ENCODE data around the gene CDC25C. TPM values are rescaled to one million over a fixed set of nuclear protein-coding genes. Genes with fewer than 3 reads are reported as not detected.

Gene CDC25C
- polyA plus RNA-seq, 1 of the 3 experiments (the other 2 are of a cell fraction), result 5.2 TPM

DNA sequence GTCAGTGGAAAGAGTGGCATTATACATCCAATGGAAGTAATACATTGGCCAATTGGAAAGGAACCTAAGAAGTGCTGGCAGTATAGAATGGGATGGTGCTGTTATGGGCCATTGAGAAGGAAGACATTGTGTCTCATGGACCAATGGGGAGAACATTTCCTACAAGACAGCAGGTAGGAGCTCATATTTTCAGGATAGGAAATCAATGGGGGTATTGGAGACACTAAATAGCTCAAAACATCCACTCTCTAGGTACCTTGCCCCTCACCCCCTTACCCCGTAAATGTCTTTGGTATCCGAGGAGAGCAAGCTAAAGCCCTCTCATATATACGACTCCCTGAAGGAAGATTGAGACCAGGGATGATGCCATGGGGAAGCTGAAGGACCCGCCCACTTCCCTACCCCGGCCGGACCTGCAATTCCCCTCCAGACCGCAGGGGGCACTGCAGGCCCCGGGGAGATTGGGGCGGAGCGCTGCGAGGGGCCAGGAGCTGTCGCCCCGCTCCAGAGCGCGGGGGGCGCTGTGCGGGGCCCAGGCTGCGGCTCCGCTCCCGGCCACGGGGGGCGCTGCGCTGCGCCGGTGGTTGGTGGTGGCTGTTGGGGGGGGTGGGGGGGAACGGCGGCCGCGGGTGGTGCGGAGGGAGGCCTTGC, 20.6 kb upstream of the CDC25C start, which contains the start of gene KDM3B:
Gene KDM3B, plus strand, starts transcription at position 615 of the 651 bp plus-strand sequence. CDS start 111 bp downstream, outside the sequence.
- WGBS (ENCODE audit: low lambda C conversion rate), result 43% methylated on average over 4 of the region's 30 CpGs
- peak; percentile 68; the same call in 1 of the 2 replicates for TF ChIP-seq TAF1 (IDR thresholded peaks at IDR 0.05; ENCODE audit: borderline replicate concordance, low read depth, low read length)
- no peak; the same call in 1 of the 2 replicates for TF ChIP-seq TCF12 (IDR thresholded peaks at IDR 0.05)
- TF ChIP-seq, protein P1, sequence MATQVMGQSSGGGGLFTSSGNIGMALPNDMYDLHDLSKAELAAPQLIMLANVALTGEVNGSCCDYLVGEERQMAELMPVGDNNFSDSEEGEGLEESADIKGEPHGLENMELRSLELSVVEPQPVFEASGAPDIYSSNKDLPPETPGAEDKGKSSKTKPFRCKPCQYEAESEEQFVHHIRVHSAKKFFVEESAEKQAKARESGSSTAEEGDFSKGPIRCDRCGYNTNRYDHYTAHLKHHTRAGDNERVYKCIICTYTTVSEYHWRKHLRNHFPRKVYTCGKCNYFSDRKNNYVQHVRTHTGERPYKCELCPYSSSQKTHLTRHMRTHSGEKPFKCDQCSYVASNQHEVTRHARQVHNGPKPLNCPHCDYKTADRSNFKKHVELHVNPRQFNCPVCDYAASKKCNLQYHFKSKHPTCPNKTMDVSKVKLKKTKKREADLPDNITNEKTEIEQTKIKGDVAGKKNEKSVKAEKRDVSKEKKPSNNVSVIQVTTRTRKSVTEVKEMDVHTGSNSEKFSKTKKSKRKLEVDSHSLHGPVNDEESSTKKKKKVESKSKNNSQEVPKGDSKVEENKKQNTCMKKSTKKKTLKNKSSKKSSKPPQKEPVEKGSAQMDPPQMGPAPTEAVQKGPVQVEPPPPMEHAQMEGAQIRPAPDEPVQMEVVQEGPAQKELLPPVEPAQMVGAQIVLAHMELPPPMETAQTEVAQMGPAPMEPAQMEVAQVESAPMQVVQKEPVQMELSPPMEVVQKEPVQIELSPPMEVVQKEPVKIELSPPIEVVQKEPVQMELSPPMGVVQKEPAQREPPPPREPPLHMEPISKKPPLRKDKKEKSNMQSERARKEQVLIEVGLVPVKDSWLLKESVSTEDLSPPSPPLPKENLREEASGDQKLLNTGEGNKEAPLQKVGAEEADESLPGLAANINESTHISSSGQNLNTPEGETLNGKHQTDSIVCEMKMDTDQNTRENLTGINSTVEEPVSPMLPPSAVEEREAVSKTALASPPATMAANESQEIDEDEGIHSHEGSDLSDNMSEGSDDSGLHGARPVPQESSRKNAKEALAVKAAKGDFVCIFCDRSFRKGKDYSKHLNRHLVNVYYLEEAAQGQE (IDR thresholded peaks at IDR 0.05; ENCODE audit: low read depth, low read length), result peak; percentile 48; the same call in 1 of the 2 replicates
- peak; percentile 61; the same call in 1 of the 2 replicates for TF ChIP-seq RCOR1 (IDR thresholded peaks at IDR 0.05; ENCODE audit: low read length)
- peak; percentile 29 for TF ChIP-seq ELF1 (IDR thresholded peaks at IDR 0.05)
- 0 out of 2 replicates have a peak, but pooled peaks have one; percentile 1 for TF ChIP-seq FOXM1 (IDR thresholded peaks at IDR 0.05; ENCODE audit: low read depth)
- TF ChIP-seq, protein P2, sequence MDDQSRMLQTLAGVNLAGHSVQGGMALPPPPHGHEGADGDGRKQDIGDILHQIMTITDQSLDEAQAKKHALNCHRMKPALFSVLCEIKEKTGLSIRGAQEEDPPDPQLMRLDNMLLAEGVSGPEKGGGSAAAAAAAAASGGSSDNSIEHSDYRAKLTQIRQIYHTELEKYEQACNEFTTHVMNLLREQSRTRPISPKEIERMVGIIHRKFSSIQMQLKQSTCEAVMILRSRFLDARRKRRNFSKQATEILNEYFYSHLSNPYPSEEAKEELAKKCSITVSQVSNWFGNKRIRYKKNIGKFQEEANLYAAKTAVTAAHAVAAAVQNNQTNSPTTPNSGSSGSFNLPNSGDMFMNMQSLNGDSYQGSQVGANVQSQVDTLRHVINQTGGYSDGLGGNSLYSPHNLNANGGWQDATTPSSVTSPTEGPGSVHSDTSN (IDR thresholded peaks at IDR 0.05), result peak; percentile 20; the same call in 1 of the 2 replicates
- TF ChIP-seq SIN3A (IDR thresholded peaks at IDR 0.05; ENCODE audit: borderline replicate concordance, low read depth, low read length), result peak; percentile 83; the same call in 1 of the 2 replicates
- no peak for TF ChIP-seq FOXJ3 (CRISPR knock-in tag; IDR thresholded peaks at IDR 0.05)
- TF ChIP-seq FOSL2 (IDR thresholded peaks at IDR 0.05; ENCODE audit: borderline replicate concordance, low read depth), result no peak
- TF ChIP-seq, protein P3, sequence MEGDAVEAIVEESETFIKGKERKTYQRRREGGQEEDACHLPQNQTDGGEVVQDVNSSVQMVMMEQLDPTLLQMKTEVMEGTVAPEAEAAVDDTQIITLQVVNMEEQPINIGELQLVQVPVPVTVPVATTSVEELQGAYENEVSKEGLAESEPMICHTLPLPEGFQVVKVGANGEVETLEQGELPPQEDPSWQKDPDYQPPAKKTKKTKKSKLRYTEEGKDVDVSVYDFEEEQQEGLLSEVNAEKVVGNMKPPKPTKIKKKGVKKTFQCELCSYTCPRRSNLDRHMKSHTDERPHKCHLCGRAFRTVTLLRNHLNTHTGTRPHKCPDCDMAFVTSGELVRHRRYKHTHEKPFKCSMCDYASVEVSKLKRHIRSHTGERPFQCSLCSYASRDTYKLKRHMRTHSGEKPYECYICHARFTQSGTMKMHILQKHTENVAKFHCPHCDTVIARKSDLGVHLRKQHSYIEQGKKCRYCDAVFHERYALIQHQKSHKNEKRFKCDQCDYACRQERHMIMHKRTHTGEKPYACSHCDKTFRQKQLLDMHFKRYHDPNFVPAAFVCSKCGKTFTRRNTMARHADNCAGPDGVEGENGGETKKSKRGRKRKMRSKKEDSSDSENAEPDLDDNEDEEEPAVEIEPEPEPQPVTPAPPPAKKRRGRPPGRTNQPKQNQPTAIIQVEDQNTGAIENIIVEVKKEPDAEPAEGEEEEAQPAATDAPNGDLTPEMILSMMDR (IDR thresholded peaks at IDR 0.05), result peak; percentile 99
- no peak for TF ChIP-seq EP300 (IDR thresholded peaks at IDR 0.05; ENCODE audit: borderline replicate concordance in 1 of 2, low read depth in 1 of 2, low read length in 1 of 2)
- TF ChIP-seq CHD2 (IDR thresholded peaks at IDR 0.05; ENCODE audit: low read length, partially characterized antibody), result peak; percentile 71
- TF ChIP-seq SMC3 (IDR thresholded peaks at IDR 0.05; ENCODE audit: low read depth, low read length), result 0 out of 2 replicates have a peak, but pooled peaks have one; percentile 4
- TF ChIP-seq POLR2AphosphoS5 (IDR thresholded peaks at IDR 0.05; ENCODE audit: low read depth, low read length), result 0 out of 2 replicates have a peak, but pooled peaks have one; percentile 10
- TF ChIP-seq RAD21 (IDR thresholded peaks at IDR 0.05; ENCODE audit: low read length), result peak; percentile 18; the same call in 1 of the 2 replicates
- no peak for TF ChIP-seq NFIC (IDR thresholded peaks at IDR 0.05; ENCODE audit: borderline replicate concordance)
- no peak for TF ChIP-seq NRF1 (IDR thresholded peaks at IDR 0.05; ENCODE audit: low read depth, low read length)
- TF ChIP-seq MEF2A (IDR thresholded peaks at IDR 0.05; ENCODE audit: borderline replicate concordance, low read depth), result no peak
- TF ChIP-seq EZH2phosphoT487 (IDR thresholded peaks at IDR 0.05; ENCODE audit: borderline replicate concordance, low read depth), result no peak
- TF ChIP-seq MAX (IDR thresholded peaks at IDR 0.05; ENCODE audit: low read depth), result no peak
- TF ChIP-seq, protein P4, sequence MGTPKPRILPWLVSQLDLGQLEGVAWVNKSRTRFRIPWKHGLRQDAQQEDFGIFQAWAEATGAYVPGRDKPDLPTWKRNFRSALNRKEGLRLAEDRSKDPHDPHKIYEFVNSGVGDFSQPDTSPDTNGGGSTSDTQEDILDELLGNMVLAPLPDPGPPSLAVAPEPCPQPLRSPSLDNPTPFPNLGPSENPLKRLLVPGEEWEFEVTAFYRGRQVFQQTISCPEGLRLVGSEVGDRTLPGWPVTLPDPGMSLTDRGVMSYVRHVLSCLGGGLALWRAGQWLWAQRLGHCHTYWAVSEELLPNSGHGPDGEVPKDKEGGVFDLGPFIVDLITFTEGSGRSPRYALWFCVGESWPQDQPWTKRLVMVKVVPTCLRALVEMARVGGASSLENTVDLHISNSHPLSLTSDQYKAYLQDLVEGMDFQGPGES (IDR thresholded peaks at IDR 0.05; ENCODE audit: low read depth, low read length), result no peak
- TF ChIP-seq RXRA (IDR thresholded peaks at IDR 0.05; ENCODE audit: borderline replicate concordance, low read depth), result no peak

More for the DNA sequence above, 20.6 kb upstream of the CDC25C start, which contains the start of gene KDM3B:
- peak within 1 kb of the TSS; percentile 77; the same call in 1 of the 2 replicates for H2AFZ ChIP-seq (ENCODE audit: low read depth)
- peak within 1 kb of the TSS; percentile 81 for H3K4me2 ChIP-seq
- ChIA-PET POLR2A (interaction anchor here (0.7 to 3.0 kb wide), 7 partner anchors 11 to 174 kb away, joined by 3 to 44 read pairs (median 4); partner anchors contain the start of genes CDC23, CDC25C and FAM53C), CTCF (interaction anchor here (0.7 to 8.9 kb wide), 66 partner anchors 10 to 915 kb away, joined by 3 to 239 read pairs (median 5); partner anchors contain the start of genes CDC23, CDC25C, ETF1 and FAM53C)
- peaks cover 53% of the 10 kb centered on the region for H3F3A ChIP-seq (replicated peaks; ENCODE audit: insufficient read depth)
- H3K36me3 ChIP-seq (replicated peaks in 1 of 2; ENCODE audit: control insufficient read depth in 1 of 2, insufficient read depth in 2 of 2, low read length in 1 of 2), result peaks cover 19 to 24% of the 10 kb centered on the region in 2 experiments
- H3K4me1 ChIP-seq (ENCODE audit: control insufficient read depth in 1 of 2, insufficient read depth in 2 of 2, low read depth in 1 of 2, low read length in 1 of 2), result peaks cover 7 to 9% of the 10 kb centered on the region in 2 experiments; a peak in 3 of 4 replicates
- peak; percentile 99 for DNase-seq
- peak within 1 kb of the TSS; percentile 81 to 84 for H3K27ac ChIP-seq (ENCODE audit: low read depth in 2 of 2, low read length in 1 of 2)
- H3K27me3 ChIP-seq (ENCODE audit: insufficient read depth), result no peaks in the 10 kb centered on the region
- peaks cover 40% of the 10 kb centered on the region for H4K20me1 ChIP-seq (ENCODE audit: insufficient read depth)
- H3K4me3 ChIP-seq (ENCODE audit: low read depth in 2 of 2, low read length in 1 of 2), result peak within 1 kb of the TSS; percentile 81 to 92
- H3K79me2 ChIP-seq (ENCODE audit: insufficient read depth), result peaks cover 43% of the 10 kb centered on the region
- no peaks in the 10 kb centered on the region for H3K9me3 ChIP-seq
- no peaks in the 10 kb centered on the region for H3K9me2 ChIP-seq
- H3K9ac ChIP-seq, result peak within 1 kb of the TSS; percentile 97

All from SK-N-SH (cell line).